GM18499 (cell line): Measurements from ENCODE around the gene AGPS.

Experiments
- ATAC-seq: cut with Tn5 transposase; IDR thresholded peaks from one replicate; pipeline ENCODE4 v1.9.1; 2021; ENCODE audit warnings: moderate number of reproducible peaks; ENCODE audit not compliant: insufficient read depth, unreplicated experiment

AGPS gene

GRCh38 chr2:177383935-177384334, 8.6 kb upstream of the AGPS start:
- ATAC-seq: no peak

DNA sequence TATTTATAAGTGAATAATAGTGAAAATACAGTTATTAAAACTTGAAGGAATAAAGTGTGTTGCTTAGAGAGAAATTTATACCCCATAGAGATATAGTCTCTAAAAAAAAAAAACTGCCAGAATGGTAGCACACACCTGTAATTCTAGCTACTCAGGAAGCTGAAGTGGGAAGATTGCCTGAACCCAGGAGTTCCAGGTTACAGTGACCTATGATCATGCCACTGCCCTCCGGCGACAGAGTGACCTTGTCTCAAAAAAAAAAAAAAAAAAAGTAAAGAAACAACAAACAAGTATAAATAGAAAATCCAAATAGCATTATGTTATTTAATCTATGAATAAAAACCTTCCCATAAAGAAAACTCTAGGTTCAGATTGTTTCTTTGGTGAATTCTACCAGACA, 7.4 kb upstream of the AGPS start:
- ATAC-seq: no peak

GRCh38 chr2:177391822-177392372, 676 bp upstream of the AGPS start:
- no peak for ATAC-seq

GRCh38 chr2:177393203-177393755, 706 bp downstream of the AGPS start:
- ATAC-seq: no peak

GRCh38 chr2:177393824-177394593, 1.4 kb downstream of the AGPS start:
- ATAC-seq: no peak

GRCh38 chr2:177394594-177394973, 2.0 kb downstream of the AGPS start:
- ATAC-seq: no peak

- no peak for ATAC-seq
Observed at GRCh38 chr2:177395351-177396065, 2.9 kb downstream of the AGPS start.

DNA sequence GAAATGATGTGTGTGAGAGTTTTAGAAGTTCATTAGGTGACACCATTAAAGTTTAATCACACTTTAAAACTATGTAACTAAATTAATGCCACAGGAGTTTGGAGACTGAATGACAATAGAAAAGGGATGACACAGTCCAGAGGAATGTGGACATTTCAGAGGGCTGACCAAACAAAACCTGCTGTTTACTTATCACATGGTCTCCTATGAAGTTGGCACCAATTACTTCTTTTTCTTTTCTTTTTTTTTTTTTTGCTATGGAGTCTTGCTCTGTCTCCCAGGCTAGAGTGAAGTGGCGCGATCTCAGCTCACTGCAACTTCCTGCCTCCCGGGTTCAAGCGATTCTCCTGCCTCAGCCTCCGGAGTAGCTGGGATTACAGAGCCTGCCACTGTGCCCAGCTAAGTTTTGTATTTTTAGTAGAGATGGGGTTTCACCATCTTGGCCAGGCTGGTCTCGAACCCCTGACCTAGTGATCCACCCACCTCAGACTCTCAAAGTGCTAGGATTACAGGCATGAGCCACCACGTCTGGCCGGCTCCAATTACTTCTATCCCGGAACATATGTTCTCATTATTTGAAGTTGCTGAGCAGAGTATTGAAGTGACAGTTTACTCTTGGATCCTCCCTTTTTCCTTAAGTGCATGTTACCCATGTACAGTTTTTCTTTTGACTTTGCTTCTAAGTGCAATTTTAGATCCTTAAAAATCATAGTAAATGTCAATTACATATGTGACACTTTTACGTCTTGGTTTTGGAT, 4.3 kb downstream of the AGPS start:
- no peak for ATAC-seq

- no peak for ATAC-seq
Observed at GRCh38 chr2:177397481-177398289, 5.1 kb downstream of the AGPS start.

DNA sequence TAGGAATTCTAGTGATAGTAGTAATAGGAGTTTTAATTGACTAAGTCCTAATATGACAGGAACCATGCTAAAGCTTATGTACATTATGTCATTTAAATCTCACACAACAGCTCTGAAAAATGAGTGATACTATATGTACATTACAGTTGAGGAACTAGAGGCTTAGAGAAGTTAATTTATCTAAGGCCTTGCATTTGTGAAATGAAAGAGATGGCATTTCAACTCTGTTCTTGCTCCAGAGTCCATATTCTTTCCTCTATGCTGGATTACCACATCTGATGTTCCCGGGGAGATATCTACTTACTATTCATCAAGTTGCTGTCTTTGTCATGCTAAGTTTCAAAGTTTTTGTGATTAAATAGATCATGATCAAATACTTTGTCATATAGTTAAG, 5.7 kb downstream of the AGPS start:
- ATAC-seq: no peak

DNA sequence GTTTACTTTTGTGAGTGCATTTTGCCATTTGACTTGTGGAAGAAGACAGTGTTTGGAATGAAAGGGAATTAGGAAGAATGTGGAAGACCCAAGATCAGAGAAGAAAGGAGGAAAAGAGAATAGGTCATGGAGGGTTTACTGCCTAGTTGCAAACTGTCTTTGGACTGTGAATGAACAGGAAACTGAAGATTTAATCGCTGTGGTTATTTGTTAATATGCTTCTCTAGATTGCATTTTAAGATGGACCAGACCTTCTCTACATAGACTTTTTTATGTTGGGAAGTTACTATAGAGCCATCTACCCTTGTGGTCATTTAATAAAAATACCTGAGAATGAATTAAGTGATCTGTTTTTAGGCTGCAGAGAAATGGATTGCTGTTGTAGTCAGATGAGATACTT, 6.2 kb downstream of the AGPS start:
- no peak for ATAC-seq

GRCh38 chr2:177399376-177399775, 6.8 kb downstream of the AGPS start:
- no peak for ATAC-seq

DNA sequence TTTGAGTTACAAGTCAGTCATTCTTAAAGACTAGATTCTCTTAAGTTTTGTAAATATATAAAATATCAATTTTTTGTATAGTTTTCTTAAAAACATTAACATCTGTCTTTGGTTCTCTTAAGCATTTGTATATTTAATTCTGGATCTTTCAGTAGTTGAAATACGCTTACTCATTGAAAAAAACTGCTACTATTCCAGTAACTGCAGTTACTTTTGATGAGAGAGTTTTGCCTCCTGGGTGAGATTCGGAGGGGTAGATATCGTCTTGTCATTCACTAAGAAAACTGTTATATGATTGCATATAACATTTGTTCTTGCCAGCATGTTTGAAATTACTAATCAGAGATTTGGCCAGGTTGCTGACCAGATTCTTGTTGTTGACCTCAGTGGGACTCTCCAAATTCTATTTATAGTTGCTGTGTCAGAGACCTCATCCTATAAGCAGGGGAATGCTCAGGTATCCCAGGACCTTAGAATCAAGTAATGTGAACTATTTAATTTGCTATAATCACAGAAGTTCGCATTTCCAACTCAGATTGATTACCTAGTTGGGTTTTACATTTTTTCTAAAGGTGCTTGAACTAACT, 7.9 kb downstream of the AGPS start:
- no peak for ATAC-seq

GRCh38 chr2:177402096-177402495, 9.5 kb downstream of the AGPS start:
- no peak for ATAC-seq

DNA sequence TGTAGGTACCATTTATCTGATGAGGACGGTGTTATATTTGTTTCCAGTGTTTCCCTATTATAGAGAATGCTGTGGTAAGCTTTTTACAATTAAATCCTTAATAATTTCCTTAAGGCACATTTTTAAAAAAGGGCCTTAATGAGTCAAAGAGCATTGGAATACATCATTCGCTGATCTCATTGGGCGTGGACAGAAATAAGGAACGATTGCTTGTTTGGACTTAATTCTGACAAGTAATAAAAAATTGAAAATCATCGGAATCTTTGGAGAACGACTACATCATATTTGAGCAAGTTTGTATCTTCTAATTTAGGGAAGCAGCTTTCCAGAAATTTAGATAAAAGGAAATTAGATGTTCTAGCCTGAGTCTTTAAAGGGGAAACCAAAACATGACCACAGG, 11.3 kb downstream of the AGPS start:
- no peak for ATAC-seq

DNA sequence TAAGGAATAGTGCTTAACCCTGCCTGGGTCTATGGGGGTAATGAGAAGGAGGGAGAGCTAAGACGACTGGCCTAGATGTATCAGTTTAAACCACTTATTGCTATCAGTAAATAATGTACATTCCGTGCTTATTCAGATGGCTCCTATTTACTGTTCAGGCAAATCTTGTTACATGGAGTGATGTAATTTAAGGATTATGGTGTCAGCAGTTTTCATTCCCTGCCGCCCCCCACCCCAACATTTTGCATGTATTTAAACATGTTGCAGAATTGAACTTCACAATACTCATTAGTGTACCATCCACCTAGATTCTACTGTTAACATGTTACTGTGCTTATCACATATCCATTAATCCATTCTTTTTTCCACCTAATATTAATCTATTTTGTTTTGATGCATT, 11.7 kb downstream of the AGPS start:
- ATAC-seq: no peak

- ATAC-seq: no peak
Observed at GRCh38 chr2:177405029-177405692, 12.6 kb downstream of the AGPS start.

DNA sequence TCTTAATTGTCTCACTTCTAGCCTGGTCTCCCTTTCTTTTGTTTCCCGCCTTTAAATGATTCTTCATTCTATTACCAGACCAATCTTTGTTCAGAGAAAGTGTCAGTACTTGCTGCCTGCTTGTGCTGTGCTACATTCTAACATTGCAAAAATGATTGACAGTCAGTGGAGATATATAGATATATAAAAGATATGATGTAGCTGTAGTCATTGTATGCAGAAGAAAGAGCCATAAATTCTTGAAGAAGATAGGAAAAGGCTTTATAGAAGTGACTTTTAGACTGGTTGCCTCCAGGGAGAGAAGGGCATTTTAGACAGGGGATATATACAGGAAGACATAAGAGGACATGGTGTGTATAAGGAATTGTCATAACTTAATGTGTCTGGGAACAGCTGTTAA, 13.6 kb downstream of the AGPS start:
- no peak for ATAC-seq

- ATAC-seq: no peak
Observed at GRCh38 chr2:177407031-177407430, 14.5 kb downstream of the AGPS start.
